Measurements from ENCODE around the gene NAA25.
"Not testable (repeated sequence)": the region's sequence is repeated elsewhere in the genome, so short reads cannot be mapped to it uniquely, and the experiment has no call there.

The NAA25 gene

GRCh38 chr12:112061137-112061536, 47.4 kb downstream of the NAA25 start:
- no peak for DNase-seq (ENCODE audit: low read depth in 2 of 2)

- DNase-seq (ENCODE audit: low read depth in 2 of 2): no peak
Measured at GRCh38 chr12:112049351-112049750, 59.2 kb downstream of the NAA25 start.

GRCh38 chr12:112046003-112046402, 62.6 kb downstream of the NAA25 start:
- DNase-seq (ENCODE audit: low read depth in 2 of 2): no peak

- DNase-seq (ENCODE audit: low read depth in 2 of 2): not testable (repeated sequence)
Measured at GRCh38 chr12:112036614-112037013, 72.0 kb downstream of the NAA25 start.

- DNase-seq (ENCODE audit: low read depth in 2 of 2): no peak
Measured at GRCh38 chr12:112035219-112035785, 73.3 kb downstream of the NAA25 start.

- DNase-seq (ENCODE audit: low read depth in 2 of 2): no peak
Measured at GRCh38 chr12:112032292-112032691, 76.3 kb downstream of the NAA25 start.

GRCh38 chr12:112031472-112031871, 77.1 kb downstream of the NAA25 start:
- no peak for DNase-seq (ENCODE audit: low read depth in 2 of 2)

GRCh38 chr12:112029301-112029700, 79.3 kb downstream of the NAA25 start:
- DNase-seq (ENCODE audit: low read depth in 2 of 2): no peak

GRCh38 chr12:112025808-112026375, 82.7 kb downstream of the NAA25 start:
- no peak for DNase-seq (ENCODE audit: low read depth in 2 of 2)

- no peak for DNase-seq (ENCODE audit: low read depth in 2 of 2)
Measured at GRCh38 chr12:112023759-112024396, 84.7 kb downstream of the NAA25 start.

GRCh38 chr12:112022241-112023016, 86.2 kb downstream of the NAA25 start:
- DNase-seq (ENCODE audit: low read depth in 2 of 2): no peak

GRCh38 chr12:112020947-112021457, 87.6 kb downstream of the NAA25 start:
- no peak for DNase-seq (ENCODE audit: low read depth in 2 of 2)

- DNase-seq (ENCODE audit: low read depth in 2 of 2): no peak
Measured at GRCh38 chr12:112018571-112019237, 89.9 kb downstream of the NAA25 start.

GRCh38 chr12:112017041-112017440, 91.5 kb downstream of the NAA25 start:
- DNase-seq (ENCODE audit: low read depth in 2 of 2): no peak

GRCh38 chr12:112015938-112016337, 92.6 kb downstream of the NAA25 start:
- no peak for DNase-seq (ENCODE audit: low read depth in 2 of 2)

GRCh38 chr12:112013601-112014402, 94.8 kb downstream of the NAA25 start:
- DNase-seq (ENCODE audit: low read depth in 2 of 2): peak; percentile 49 to 55

- DNase-seq (ENCODE audit: low read depth in 2 of 2): peak; percentile 100
Measured at GRCh38 chr12:112012775-112013600, 95.6 kb downstream of the NAA25 start, which contains the start of the genes ERP29 and TMEM116. Gene ERP29 (plus strand): TSS chr12:112013426. CDS start chr12:112013466, 40 bp downstream. Gene TMEM116 (minus strand): TSS chr12:112013165. CDS start chr12:112005270, 7,895 bp downstream.

- DNase-seq (ENCODE audit: low read depth in 2 of 2): no peak
Measured at GRCh38 chr12:112011685-112012084, 96.9 kb downstream of the NAA25 start.

- DNase-seq (ENCODE audit: low read depth in 2 of 2): no peak
Measured at GRCh38 chr12:112010415-112011344, 97.9 kb downstream of the NAA25 start.
